ENCODE measurements around the gene MSANTD1. TPM values are rescaled to one million over a fixed set of nuclear protein-coding genes. Genes with fewer than 3 reads are reported as not detected.

The MSANTD1 gene
- total and polyA plus RNA-seq, 2 donors (not counting 3 experiments of a cell fraction or from before 2014, with no cell fraction given), result 0.14 to 1.2 TPM

- no TSS peak for BruUV-seq (replicated peaks)
- Histone ChIP-seq H3K79me2 (ENCODE audit: control insufficient read depth, insufficient read depth, low read length) (no peaks in the 10 kb centered on the region), H3K4me1 (ENCODE audit: control insufficient read depth, extremely low read depth, insufficient read depth, low read length) (no peaks in the 10 kb centered on the region), H3K27ac (ENCODE audit: insufficient read depth, low read depth, low read length) (no peak overlapping the region), H4K20me1 (replicated peaks; ENCODE audit: control insufficient read depth, extremely low read depth, insufficient read depth, low read length) (no peaks in the 10 kb centered on the region), H3K4me2 (ENCODE audit: insufficient read depth, low read length) (no peak overlapping the region), H2AFZ (ENCODE audit: low read depth, low read length) (no peak overlapping the region), H3K4me3 (replicated peaks in 1 of 3; ENCODE audit: insufficient read depth in 1 of 3, low read depth in 1 of 3, low read length in 3 of 3) (no peak overlapping the region), H3K9me3 (replicated peaks; ENCODE audit: control insufficient read depth, insufficient read depth, low read length) (no peaks in the 10 kb centered on the region), H3K27me3 (ENCODE audit: control insufficient read depth in 2 of 2, insufficient read depth in 2 of 2, low read length in 2 of 2) (peaks cover 2% of the 10 kb centered on the region in 2 experiments), H3K9me1 (replicated peaks; ENCODE audit: control insufficient read depth, extremely low read depth, insufficient read depth, low read length) (no peaks in the 10 kb centered on the region), H3K9ac (replicated peaks; ENCODE audit: extremely low read depth, insufficient read depth, low read length) (no peak overlapping the region), H3K36me3 (ENCODE audit: control insufficient read depth in 2 of 2, extremely low read depth in 1 of 2, insufficient read depth in 2 of 2, low read length in 2 of 2) (no peaks in the 10 kb centered on the region)
- ChIA-PET POLR2A (no interaction called here), CTCF (no interaction called here)
- no peak for DNase-seq (ENCODE audit: low read depth, low spot score)
- dilution Hi-C loops (cut with MboI; ENCODE audit: extremely low pct_ligation_motif_present, low sequenced_read_pairs) (no loop called here), intact Hi-C loops (cut with micrococcal nuclease) (no loop called here)
- no peak for FAIRE-seq
- TF ChIP-seq JUN (IDR thresholded peaks at IDR 0.05; ENCODE audit: borderline replicate concordance, insufficient read depth, insufficient read length, low read depth) (no peak), GATA2 (IDR thresholded peaks at IDR 0.05; ENCODE audit: insufficient read depth, insufficient read length, low read depth, low read length) (no peak), MYC (IDR thresholded peaks at IDR 0.05; ENCODE audit: low read depth, low read length) (no peak), EZH2 (IDR thresholded peaks at IDR 0.05; ENCODE audit: borderline replicate concordance, low read depth, low read length, severe bottlenecking) (no peak), MAX (IDR thresholded peaks at IDR 0.05; ENCODE audit: insufficient read depth, insufficient read length) (no peak), POLR2AphosphoS5 (IDR thresholded peaks at IDR 0.05; ENCODE audit: insufficient read depth, low read depth, low read length) (no peak), CTCF (IDR thresholded peaks at IDR 0.05; ENCODE audit: extremely low read depth in 1 of 2, insufficient read depth in 1 of 2, low read depth in 1 of 2, low read length in 2 of 2) (no peak), POLR2A (IDR thresholded peaks at IDR 0.05; ENCODE audit: low read depth, low read length) (no peak), FOS (IDR thresholded peaks at IDR 0.05; ENCODE audit: borderline replicate concordance, insufficient read depth, low read length) (no peak)
Observed at GRCh38 chr4:3261411-3262207, 12.7 kb downstream of the MSANTD1 start.
